Keratinocyte (primary cell): ENCODE measurements around the gene PFKM.

Source experiments
- EZH2 ChIP-seq: IDR thresholded peaks from one replicate; pipeline ENCODE4 v1.6.1; 2012; ENCODE audit warnings: inconsistent platforms, mild to moderate bottlenecking, low read length, moderate library complexity
- TF ChIP-seq, protein P1 (sequence below), 3 experiments: IDR thresholded peaks in 1 of 3; conservative IDR thresholded peaks in 1 of 3; optimal IDR thresholded peaks in 1 of 3; 2 replicates in 2 of 3; 3 replicates in 1 of 3; pipeline versions ENCODE3 to v1.5.1; 2011; ENCODE audit warnings: low read length in 3 of 3, mild to moderate bottlenecking in 3 of 3, moderate library complexity in 2 of 3, control low read depth in 1 of 3, inconsistent platforms in 1 of 3; ENCODE audit not compliant: insufficient read depth in 2 of 3; ENCODE audit errors: extremely low read depth in 1 of 3

DNA sequence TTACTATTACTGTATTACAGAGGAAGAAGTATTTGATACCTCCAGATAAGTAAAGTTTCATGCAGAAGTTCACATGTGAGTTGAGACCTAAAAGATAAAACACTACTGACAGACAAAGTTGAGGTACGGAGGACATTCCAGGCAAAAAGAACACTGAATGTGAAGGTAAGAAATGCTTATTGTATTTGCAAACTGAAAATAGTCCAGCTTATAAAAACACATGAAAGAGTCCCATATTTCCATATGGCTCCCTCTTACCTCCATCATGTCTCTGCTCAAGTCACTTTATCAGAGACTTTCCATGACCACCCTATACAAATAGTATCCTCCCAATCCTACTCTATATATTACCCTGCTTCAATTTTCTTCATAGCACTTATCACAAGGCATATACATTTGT is 49.1 kb upstream of the PFKM start:
- TF ChIP-seq, protein P1, sequence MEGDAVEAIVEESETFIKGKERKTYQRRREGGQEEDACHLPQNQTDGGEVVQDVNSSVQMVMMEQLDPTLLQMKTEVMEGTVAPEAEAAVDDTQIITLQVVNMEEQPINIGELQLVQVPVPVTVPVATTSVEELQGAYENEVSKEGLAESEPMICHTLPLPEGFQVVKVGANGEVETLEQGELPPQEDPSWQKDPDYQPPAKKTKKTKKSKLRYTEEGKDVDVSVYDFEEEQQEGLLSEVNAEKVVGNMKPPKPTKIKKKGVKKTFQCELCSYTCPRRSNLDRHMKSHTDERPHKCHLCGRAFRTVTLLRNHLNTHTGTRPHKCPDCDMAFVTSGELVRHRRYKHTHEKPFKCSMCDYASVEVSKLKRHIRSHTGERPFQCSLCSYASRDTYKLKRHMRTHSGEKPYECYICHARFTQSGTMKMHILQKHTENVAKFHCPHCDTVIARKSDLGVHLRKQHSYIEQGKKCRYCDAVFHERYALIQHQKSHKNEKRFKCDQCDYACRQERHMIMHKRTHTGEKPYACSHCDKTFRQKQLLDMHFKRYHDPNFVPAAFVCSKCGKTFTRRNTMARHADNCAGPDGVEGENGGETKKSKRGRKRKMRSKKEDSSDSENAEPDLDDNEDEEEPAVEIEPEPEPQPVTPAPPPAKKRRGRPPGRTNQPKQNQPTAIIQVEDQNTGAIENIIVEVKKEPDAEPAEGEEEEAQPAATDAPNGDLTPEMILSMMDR (optimal IDR thresholded peaks at IDR 0.05 in 1 of 3, IDR thresholded peaks at IDR 0.05 in 1 of 3, conservative IDR thresholded peaks at IDR 0.05 in 1 of 3; ENCODE audit: extremely low read depth in 1 of 3, insufficient read depth in 2 of 3, low read length in 3 of 3), result no peak
- no peak for TF ChIP-seq EZH2
